ENCODE measurements around the gene ALDH1L1.

GRCh38 chr3:126147932-126148683, 32.3 kb downstream of the ALDH1L1 start:
- no peak for TF ChIP-seq POLR2A (IDR thresholded peaks at IDR 0.05; ENCODE audit: low read depth, low read length)
- TF ChIP-seq, protein P1, sequence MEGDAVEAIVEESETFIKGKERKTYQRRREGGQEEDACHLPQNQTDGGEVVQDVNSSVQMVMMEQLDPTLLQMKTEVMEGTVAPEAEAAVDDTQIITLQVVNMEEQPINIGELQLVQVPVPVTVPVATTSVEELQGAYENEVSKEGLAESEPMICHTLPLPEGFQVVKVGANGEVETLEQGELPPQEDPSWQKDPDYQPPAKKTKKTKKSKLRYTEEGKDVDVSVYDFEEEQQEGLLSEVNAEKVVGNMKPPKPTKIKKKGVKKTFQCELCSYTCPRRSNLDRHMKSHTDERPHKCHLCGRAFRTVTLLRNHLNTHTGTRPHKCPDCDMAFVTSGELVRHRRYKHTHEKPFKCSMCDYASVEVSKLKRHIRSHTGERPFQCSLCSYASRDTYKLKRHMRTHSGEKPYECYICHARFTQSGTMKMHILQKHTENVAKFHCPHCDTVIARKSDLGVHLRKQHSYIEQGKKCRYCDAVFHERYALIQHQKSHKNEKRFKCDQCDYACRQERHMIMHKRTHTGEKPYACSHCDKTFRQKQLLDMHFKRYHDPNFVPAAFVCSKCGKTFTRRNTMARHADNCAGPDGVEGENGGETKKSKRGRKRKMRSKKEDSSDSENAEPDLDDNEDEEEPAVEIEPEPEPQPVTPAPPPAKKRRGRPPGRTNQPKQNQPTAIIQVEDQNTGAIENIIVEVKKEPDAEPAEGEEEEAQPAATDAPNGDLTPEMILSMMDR (conservative IDR thresholded peaks at IDR 0.05; ENCODE audit: low read depth, low read length), result no peak
- TF ChIP-seq USF2 (IDR thresholded peaks at IDR 0.05; ENCODE audit: low read depth, low read length), result no peak
- TF ChIP-seq RAD21 (IDR thresholded peaks at IDR 0.05; ENCODE audit: low read length), result no peak
- TF ChIP-seq MAFK (IDR thresholded peaks at IDR 0.05; ENCODE audit: low read depth, low read length), result no peak
- TF ChIP-seq RFX5 (IDR thresholded peaks at IDR 0.05; ENCODE audit: low read depth, low read length), result no peak
- no peak for TF ChIP-seq RCOR1 (IDR thresholded peaks at IDR 0.05; ENCODE audit: insufficient replicate concordance, low read length)
- no peak for TF ChIP-seq BHLHE40 (IDR thresholded peaks at IDR 0.05; ENCODE audit: low read depth, low read length)
